H1 (cell line): ENCODE data around the gene USP7.

Experiments used
- JUN ChIP-seq: IDR thresholded peaks from 2 replicates; pipeline ENCODE4 v1.6.1; 2011; ENCODE audit warnings: low read depth, mild to moderate bottlenecking, improper control_type of control experiment, low read length
- YY1 ChIP-seq: IDR thresholded peaks from 2 replicates; pipeline ENCODE4 v1.6.1; 2011; ENCODE audit warnings: low read depth, mild to moderate bottlenecking, low read length
- TF ChIP-seq, protein P1 (sequence below), 3 experiments: IDR thresholded peaks; 1 replicate in 2 of 3; 2 replicates in 1 of 3; pipeline versions ENCODE4 v1.5.1 to v1.6.1; 2011; ENCODE audit warnings: low read length in 3 of 3, mild to moderate bottlenecking in 3 of 3, inconsistent platforms in 2 of 3, low read depth in 1 of 3, moderate library complexity in 1 of 3; ENCODE audit not compliant: insufficient read depth in 1 of 3; ENCODE audit errors: control extremely low read depth in 1 of 3

DNA sequence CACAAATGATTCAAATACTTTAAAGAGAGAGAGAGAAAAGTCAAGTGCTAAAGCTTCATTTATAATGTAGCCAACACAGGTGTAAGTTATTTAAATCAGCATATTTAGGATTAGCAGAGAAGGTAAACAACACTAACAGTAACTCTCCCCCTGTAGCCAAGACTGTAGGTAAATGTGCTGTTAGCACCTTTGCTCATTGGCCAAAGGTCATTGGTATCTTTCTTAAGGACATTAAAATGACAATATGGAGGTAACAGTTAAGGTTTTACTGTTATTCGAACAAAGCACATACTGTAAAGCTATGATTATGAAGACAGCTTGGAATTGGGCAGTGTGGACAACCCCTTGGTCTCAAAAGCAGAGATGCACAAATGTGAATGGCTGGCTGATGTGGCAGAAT is 52.9 kb downstream of the USP7 start:
- TF ChIP-seq, protein P1, sequence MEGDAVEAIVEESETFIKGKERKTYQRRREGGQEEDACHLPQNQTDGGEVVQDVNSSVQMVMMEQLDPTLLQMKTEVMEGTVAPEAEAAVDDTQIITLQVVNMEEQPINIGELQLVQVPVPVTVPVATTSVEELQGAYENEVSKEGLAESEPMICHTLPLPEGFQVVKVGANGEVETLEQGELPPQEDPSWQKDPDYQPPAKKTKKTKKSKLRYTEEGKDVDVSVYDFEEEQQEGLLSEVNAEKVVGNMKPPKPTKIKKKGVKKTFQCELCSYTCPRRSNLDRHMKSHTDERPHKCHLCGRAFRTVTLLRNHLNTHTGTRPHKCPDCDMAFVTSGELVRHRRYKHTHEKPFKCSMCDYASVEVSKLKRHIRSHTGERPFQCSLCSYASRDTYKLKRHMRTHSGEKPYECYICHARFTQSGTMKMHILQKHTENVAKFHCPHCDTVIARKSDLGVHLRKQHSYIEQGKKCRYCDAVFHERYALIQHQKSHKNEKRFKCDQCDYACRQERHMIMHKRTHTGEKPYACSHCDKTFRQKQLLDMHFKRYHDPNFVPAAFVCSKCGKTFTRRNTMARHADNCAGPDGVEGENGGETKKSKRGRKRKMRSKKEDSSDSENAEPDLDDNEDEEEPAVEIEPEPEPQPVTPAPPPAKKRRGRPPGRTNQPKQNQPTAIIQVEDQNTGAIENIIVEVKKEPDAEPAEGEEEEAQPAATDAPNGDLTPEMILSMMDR (IDR thresholded peaks at IDR 0.05; ENCODE audit: control extremely low read depth in 1 of 3, insufficient read depth in 1 of 3, low read depth in 1 of 3, low read length in 3 of 3) = no peak
- TF ChIP-seq YY1 = no peak
- no peak for TF ChIP-seq JUN
